ENCODE measurements around the gene NCAM1. TPM values are rescaled to one million over a fixed set of nuclear protein-coding genes. Genes with fewer than 3 reads are reported as not detected.

Gene NCAM1
- total RNA-seq, 1 experiment from 2014 or later = 5.9 TPM

DNA sequence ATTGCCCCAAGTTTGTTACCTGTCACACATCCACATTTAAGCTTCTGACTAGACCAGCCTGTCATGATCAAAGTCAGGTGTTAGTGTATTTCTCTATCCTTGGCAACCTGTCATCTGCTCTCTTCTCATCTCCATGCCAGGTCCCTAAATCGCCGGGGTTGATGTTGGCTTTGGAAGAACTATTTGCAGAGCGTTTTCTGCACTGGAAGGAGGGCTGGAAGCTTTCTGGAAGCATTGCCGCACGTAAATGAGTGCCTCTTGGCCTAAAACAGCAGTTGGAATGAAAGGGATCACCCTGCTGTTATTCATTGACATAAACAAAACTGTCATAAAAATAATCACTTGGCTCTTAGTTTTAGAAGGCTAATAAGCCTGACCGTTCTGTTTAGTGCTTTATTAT, 354.6 kb downstream of the NCAM1 start (continued):
- TF ChIP-seq, protein P1, sequence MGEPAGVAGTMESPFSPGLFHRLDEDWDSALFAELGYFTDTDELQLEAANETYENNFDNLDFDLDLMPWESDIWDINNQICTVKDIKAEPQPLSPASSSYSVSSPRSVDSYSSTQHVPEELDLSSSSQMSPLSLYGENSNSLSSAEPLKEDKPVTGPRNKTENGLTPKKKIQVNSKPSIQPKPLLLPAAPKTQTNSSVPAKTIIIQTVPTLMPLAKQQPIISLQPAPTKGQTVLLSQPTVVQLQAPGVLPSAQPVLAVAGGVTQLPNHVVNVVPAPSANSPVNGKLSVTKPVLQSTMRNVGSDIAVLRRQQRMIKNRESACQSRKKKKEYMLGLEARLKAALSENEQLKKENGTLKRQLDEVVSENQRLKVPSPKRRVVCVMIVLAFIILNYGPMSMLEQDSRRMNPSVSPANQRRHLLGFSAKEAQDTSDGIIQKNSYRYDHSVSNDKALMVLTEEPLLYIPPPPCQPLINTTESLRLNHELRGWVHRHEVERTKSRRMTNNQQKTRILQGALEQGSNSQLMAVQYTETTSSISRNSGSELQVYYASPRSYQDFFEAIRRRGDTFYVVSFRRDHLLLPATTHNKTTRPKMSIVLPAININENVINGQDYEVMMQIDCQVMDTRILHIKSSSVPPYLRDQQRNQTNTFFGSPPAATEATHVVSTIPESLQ (CRISPR knock-in tag; IDR thresholded peaks at IDR 0.05) = no peak
- TF ChIP-seq, protein P2, sequence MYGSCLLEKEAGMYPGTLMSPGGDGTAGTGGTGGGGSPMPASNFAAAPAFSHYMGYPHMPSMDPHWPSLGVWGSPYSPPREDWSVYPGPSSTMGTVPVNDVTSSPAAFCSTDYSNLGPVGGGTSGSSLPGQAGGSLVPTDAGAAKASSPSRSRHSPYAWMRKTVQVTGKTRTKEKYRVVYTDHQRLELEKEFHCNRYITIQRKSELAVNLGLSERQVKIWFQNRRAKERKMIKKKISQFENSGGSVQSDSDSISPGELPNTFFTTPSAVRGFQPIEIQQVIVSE (CRISPR knock-in tag; IDR thresholded peaks at IDR 0.05; ENCODE audit: borderline replicate concordance) = no peak
- TF ChIP-seq, protein P3, sequence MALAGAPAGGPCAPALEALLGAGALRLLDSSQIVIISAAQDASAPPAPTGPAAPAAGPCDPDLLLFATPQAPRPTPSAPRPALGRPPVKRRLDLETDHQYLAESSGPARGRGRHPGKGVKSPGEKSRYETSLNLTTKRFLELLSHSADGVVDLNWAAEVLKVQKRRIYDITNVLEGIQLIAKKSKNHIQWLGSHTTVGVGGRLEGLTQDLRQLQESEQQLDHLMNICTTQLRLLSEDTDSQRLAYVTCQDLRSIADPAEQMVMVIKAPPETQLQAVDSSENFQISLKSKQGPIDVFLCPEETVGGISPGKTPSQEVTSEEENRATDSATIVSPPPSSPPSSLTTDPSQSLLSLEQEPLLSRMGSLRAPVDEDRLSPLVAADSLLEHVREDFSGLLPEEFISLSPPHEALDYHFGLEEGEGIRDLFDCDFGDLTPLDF (CRISPR knock-in tag; IDR thresholded peaks at IDR 0.05) = no peak
- TF ChIP-seq, protein P4, sequence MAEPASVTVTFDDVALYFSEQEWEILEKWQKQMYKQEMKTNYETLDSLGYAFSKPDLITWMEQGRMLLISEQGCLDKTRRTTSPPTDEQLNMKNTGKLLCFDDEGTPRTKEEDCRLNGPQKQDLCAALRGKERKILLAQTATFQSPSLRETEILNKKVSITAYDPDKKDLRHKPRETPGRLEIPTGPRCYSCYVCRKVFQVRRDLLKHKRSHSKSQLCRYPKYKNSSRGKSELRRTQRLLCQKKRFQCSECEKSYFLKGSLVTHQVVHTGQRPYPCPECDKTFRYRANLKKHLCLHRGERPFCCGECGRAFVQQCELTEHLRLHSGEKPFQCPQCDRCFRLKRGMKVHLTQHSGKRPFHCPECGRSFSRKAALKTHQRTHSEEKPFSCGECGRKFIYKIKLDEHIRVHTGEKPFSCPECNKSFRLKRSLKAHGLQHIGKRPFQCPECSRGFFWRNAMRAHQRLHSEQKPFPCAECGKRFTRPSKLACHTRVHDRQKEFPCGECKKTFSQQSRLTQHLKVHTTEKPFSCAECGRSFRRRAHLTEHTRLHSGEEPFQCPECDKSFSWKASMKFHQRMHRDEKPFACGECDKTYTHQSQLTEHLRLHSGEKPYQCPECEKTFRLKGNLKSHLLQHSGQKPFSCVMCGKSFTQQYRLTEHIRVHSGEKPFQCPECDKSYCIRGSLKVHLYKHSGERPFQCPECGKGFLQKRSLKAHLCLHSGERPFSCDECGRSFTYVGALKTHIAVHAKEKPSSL (CRISPR knock-in tag; conservative IDR thresholded peaks at IDR 0.05) = no peak

DNA sequence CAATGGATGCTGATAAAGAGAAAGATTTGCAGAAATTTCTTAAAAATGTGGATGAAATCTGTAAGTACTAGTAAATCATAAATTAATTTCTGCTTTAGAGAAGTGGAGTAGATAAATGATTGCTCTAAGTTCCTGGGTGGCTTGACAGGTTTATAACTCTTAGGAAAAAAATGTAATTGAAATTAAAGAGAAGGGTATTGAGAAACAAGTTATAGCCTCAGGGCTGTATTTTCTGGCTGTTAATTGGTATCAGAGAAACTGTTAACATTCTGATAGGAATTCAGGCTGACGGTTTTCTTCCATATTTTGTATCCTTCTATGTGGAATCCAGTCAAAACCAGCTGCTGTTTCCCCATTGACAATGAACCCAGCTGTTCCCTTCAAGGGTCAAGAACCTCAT, 355.0 kb downstream of the NCAM1 start:
- Mint-ChIP-seq H3K4me1 (peaks cover 24% of the 10 kb centered on the region), H3K27me3 (ENCODE audit: low read depth) (peaks cover 11% of the 10 kb centered on the region), H3K9me3 (peaks cover 19% of the 10 kb centered on the region), H3K36me3 (peaks cover 20% of the 10 kb centered on the region), H3K27ac (no peak overlapping the region), H3K4me3 (no peak overlapping the region)
- no peak for TF ChIP-seq ZNF138 (CRISPR knock-in tag; conservative IDR thresholded peaks at IDR 0.05)
- TF ChIP-seq, protein P5, sequence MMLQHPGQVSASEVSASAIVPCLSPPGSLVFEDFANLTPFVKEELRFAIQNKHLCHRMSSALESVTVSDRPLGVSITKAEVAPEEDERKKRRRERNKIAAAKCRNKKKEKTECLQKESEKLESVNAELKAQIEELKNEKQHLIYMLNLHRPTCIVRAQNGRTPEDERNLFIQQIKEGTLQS (CRISPR knock-in tag; conservative IDR thresholded peaks at IDR 0.05) = no peak
- no peak for TF ChIP-seq ZNF317 (CRISPR knock-in tag; IDR thresholded peaks at IDR 0.05; ENCODE audit: borderline replicate concordance, low read depth)
- TF ChIP-seq ZNF423 (CRISPR knock-in tag; IDR thresholded peaks at IDR 0.05) = no peak
- TF ChIP-seq ZNF416 (CRISPR knock-in tag; IDR thresholded peaks at IDR 0.05) = no peak
- no peak for TF ChIP-seq ZNF396 (CRISPR knock-in tag; IDR thresholded peaks at IDR 0.05; ENCODE audit: borderline replicate concordance)
- no peak for TF ChIP-seq FOXJ3 (CRISPR knock-in tag; IDR thresholded peaks at IDR 0.05; ENCODE audit: borderline replicate concordance)
- TF ChIP-seq, protein P6, sequence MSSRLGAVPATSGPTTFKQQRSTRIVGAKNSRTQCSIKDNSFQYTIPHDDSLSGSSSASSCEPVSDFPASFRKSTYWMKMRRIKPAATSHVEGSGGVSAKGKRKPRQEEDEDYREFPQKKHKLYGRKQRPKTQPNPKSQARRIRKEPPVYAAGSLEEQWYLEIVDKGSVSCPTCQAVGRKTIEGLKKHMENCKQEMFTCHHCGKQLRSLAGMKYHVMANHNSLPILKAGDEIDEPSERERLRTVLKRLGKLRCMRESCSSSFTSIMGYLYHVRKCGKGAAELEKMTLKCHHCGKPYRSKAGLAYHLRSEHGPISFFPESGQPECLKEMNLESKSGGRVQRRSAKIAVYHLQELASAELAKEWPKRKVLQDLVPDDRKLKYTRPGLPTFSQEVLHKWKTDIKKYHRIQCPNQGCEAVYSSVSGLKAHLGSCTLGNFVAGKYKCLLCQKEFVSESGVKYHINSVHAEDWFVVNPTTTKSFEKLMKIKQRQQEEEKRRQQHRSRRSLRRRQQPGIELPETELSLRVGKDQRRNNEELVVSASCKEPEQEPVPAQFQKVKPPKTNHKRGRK (CRISPR knock-in tag; IDR thresholded peaks at IDR 0.05; ENCODE audit: borderline replicate concordance) = no peak
- no peak for TF ChIP-seq ZNF219 (CRISPR knock-in tag; IDR thresholded peaks at IDR 0.05; ENCODE audit: borderline replicate concordance)
- no peak for TF ChIP-seq RELA (CRISPR knock-in tag; IDR thresholded peaks at IDR 0.05; ENCODE audit: borderline replicate concordance)
- TF ChIP-seq ZBTB21 (CRISPR knock-in tag; IDR thresholded peaks at IDR 0.05; ENCODE audit: borderline replicate concordance) = no peak
- TF ChIP-seq, protein P7, sequence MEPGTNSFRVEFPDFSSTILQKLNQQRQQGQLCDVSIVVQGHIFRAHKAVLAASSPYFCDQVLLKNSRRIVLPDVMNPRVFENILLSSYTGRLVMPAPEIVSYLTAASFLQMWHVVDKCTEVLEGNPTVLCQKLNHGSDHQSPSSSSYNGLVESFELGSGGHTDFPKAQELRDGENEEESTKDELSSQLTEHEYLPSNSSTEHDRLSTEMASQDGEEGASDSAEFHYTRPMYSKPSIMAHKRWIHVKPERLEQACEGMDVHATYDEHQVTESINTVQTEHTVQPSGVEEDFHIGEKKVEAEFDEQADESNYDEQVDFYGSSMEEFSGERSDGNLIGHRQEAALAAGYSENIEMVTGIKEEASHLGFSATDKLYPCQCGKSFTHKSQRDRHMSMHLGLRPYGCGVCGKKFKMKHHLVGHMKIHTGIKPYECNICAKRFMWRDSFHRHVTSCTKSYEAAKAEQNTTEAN (CRISPR knock-in tag; IDR thresholded peaks at IDR 0.05) = no peak
- TF ChIP-seq ESRRA (CRISPR knock-in tag; IDR thresholded peaks at IDR 0.05; ENCODE audit: borderline replicate concordance) = no peak
- TF ChIP-seq, protein P8, sequence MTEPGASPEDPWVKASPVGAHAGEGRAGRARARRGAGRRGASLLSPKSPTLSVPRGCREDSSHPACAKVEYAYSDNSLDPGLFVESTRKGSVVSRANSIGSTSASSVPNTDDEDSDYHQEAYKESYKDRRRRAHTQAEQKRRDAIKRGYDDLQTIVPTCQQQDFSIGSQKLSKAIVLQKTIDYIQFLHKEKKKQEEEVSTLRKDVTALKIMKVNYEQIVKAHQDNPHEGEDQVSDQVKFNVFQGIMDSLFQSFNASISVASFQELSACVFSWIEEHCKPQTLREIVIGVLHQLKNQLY (CRISPR knock-in tag; IDR thresholded peaks at IDR 0.05) = no peak
- no peak for TF ChIP-seq GRHL2 (CRISPR knock-in tag; IDR thresholded peaks at IDR 0.05; ENCODE audit: insufficient replicate concordance, severe bottlenecking)
- TF ChIP-seq TP53 (CRISPR knock-in tag; IDR thresholded peaks at IDR 0.05) = no peak
- no peak for TF ChIP-seq IRF2 (CRISPR knock-in tag; IDR thresholded peaks at IDR 0.05; ENCODE audit: borderline replicate concordance, low read depth)
- TF ChIP-seq, protein P1 (CRISPR knock-in tag; IDR thresholded peaks at IDR 0.05) = no peak
- TF ChIP-seq NR2C2 (CRISPR knock-in tag; IDR thresholded peaks at IDR 0.05) = no peak
- ChIA-PET POLR2A (no interaction called here), CTCF (no interaction called here)
- DNase-seq (ENCODE audit: low spot score) (no peak), ATAC-seq (no peak)
